Testis (tissue), 3 donors: ENCODE results near the gene NADK. TPM values are rescaled to one million over a fixed set of nuclear protein-coding genes. Genes with fewer than 3 reads are reported as not detected.
"Not testable (repeated sequence)": the region's sequence is repeated elsewhere in the genome, so short reads cannot be mapped to it uniquely, and the experiment has no call there.

Experiments
- DNase-seq: peaks from one replicate; pipeline ENCODE4 v3.0.0-alpha.2; 2019
- H3K27ac ChIP-seq, 2 donors: fragments of 200-600 bp; sonication (generic); one replicate each; pipeline ENCODE4 v1.5.1; 2019
- H3K27me3 ChIP-seq: fragments of 200-600 bp; sonication (generic); one replicate; pipeline ENCODE4 v1.5.1; 2019
- H3K36me3 ChIP-seq: fragments of 200-600 bp; sonication (generic); one replicate; pipeline ENCODE4 v1.5.1; 2017; ENCODE audit warnings: low read depth; ENCODE audit errors: missing control alignments
- H3K4me1 ChIP-seq: fragments of 200-600 bp; sonication (generic); one replicate; pipeline ENCODE4 v1.5.1; 2019
- H3K4me3 ChIP-seq, 2 donors: fragments of 200-600 bp; sonication (generic); one replicate each; pipeline ENCODE4 v1.5.1; 2017 to 2019
- H3K9me3 ChIP-seq: fragments of 200-600 bp; sonication (generic); one replicate; pipeline ENCODE4 v1.5.1; 2017
- CTCF ChIP-seq, 3 experiments: fragments of 450-650 bp in 2 of 3; fragments of 200-600 bp in 1 of 3; sonication (generic) in 1 of 3; IDR thresholded peaks; one replicate each; pipeline ENCODE4 v1.5.1; 2016 to 2019; ENCODE audit warnings: antibody characterized with exemption in 3 of 3, mild to moderate bottlenecking in 2 of 3, moderate library complexity in 1 of 3
- POLR2A ChIP-seq: fragments of 450-650 bp; IDR thresholded peaks from one replicate; pipeline ENCODE4 v1.6.1; 2017; ENCODE audit warnings: antibody characterized with exemption, mild to moderate bottlenecking, moderate library complexity
- WGBS, 2 donors: methylation state at CpG; one replicate each; pipeline ENCODE4 v1.1.5; 2018; 5-methylcytosine and 5-hydroxymethylcytosine counted together
- intact Hi-C: fragments of 100-400 bp; cut with DNase I; formaldehyde crosslinking; loops from one replicate; pipeline ENCODE4 v1.15.1; 2023; ENCODE audit warnings: low total_unique reads
- polyA plus RNA-seq: library from polyadenylated mRNA; stranded (reverse); fragments of 350-450 nt; fragmentation: Illumina TruSeq; extraction: RNeasy Lipid Tissue Mini Kit (QIAGEN cat#74804); gene quantifications from one replicate; pipeline ENCODE4 v1.2.3, GENCODE V29; 2014; ENCODE audit warnings: low read depth, low replicate concordance; ENCODE audit not compliant: insufficient read depth
- total RNA-seq, 2 donors: library from RNA; depleted of rRNA; stranded (reverse); fragments of >200 nt; gene quantifications; one replicate each; pipeline ENCODE4 v1.2.3, GENCODE V29; 2016

Gene NADK
- total and polyA plus RNA-seq, 3 donors from 2014 or later, result 74.9 to 111 (median 105) TPM

- TF ChIP-seq CTCF (IDR thresholded peaks at IDR 0.05) (no peak), POLR2A (no peak)
- no peak for DNase-seq
- 74 to 77% methylated on average over 13 to 14 of the region's 18 CpGs for WGBS, 2 donors
- intact Hi-C loops, result no loop called here
- Histone ChIP-seq H3K9me3 (no peaks in the 10 kb centered on the region), H3K36me3 (no peaks in the 10 kb centered on the region), H3K4me3 (no peak overlapping the region), H3K27ac (no peak overlapping the region), H3K4me1 (no peaks in the 10 kb centered on the region), H3K27me3 (no peaks in the 10 kb centered on the region)
Observed at GRCh38 chr1:1748686-1749321, 29.5 kb downstream of the NADK start.

GRCh38 chr1:1746566-1746909 is 31.7 kb downstream of the NADK start:
- H3K36me3 ChIP-seq, intact Hi-C loops, H3K4me1 ChIP-seq, DNase-seq, H3K9me3 ChIP-seq, H3K27me3 ChIP-seq: not testable (repeated sequence)
- Histone ChIP-seq H3K4me3 (peak overlapping the region in 1 of 2 donors; percentile 55), H3K27ac (peak overlapping the region in 1 of 2 donors; percentile 68)
- no CpG with 5 or more reads among the region's 35 CpGs for WGBS, 2 donors

- peak; percentile 76 for DNase-seq
- H3K4me3 ChIP-seq, result peak overlapping the region in 1 of 2 donors; percentile 55
- H3K36me3 ChIP-seq, H3K27me3 ChIP-seq, intact Hi-C loops, H3K9me3 ChIP-seq, H3K4me1 ChIP-seq: not testable (repeated sequence)
- peak overlapping the region in 1 of 2 donors; percentile 68 for H3K27ac ChIP-seq
- peak in 2 of 3 experiments; percentile 19 to 42 for TF ChIP-seq CTCF (IDR thresholded peaks at IDR 0.05)
- 1% methylated on average over 34 of the region's 101 CpGs; no CpG with 5 or more reads in 1 of the 2 donors for WGBS, 2 donors
Observed at GRCh38 chr1:1745651-1746565, 32.4 kb downstream of the NADK start.

GRCh38 chr1:1742529-1742928 is 35.7 kb downstream of the NADK start:
- WGBS, 2 donors, result 75 to 95% methylated on average over 10 to 11 of the region's 11 CpGs
- DNase-seq, result peak; percentile 5
- H3K4me3 ChIP-seq, H3K36me3 ChIP-seq, H3K27ac ChIP-seq, intact Hi-C loops, H3K4me1 ChIP-seq, H3K9me3 ChIP-seq, H3K27me3 ChIP-seq: not testable (repeated sequence)

GRCh38 chr1:1741013-1741412 is 37.3 kb downstream of the NADK start:
- H3K36me3 ChIP-seq, H3K4me3 ChIP-seq, H3K27ac ChIP-seq, intact Hi-C loops, H3K27me3 ChIP-seq, H3K9me3 ChIP-seq, H3K4me1 ChIP-seq: not testable (repeated sequence)
- DNase-seq, result peak; percentile 8
- WGBS, 2 donors, result 68 to 71% methylated on average over 12 of the region's 12 CpGs

GRCh38 chr1:1738799-1739337 is 39.4 kb downstream of the NADK start:
- H3K9me3 ChIP-seq, H3K4me3 ChIP-seq, H3K36me3 ChIP-seq, intact Hi-C loops, H3K27me3 ChIP-seq, H3K4me1 ChIP-seq, H3K27ac ChIP-seq: not testable (repeated sequence)
- DNase-seq, result peak; percentile 10
- WGBS, 2 donors, result 87% methylated on average over 8 of the region's 22 CpGs; no CpG with 5 or more reads in 1 of the 2 donors

- H3K27ac ChIP-seq, H3K4me3 ChIP-seq, H3K4me1 ChIP-seq, H3K27me3 ChIP-seq, intact Hi-C loops, H3K36me3 ChIP-seq, H3K9me3 ChIP-seq: not testable (repeated sequence)
- 92 to 94% methylated on average over 6 to 13 of the region's 44 CpGs for WGBS, 2 donors
- DNase-seq, result peak; percentile 9
Observed at GRCh38 chr1:1737675-1738590, 40.3 kb downstream of the NADK start.
